Osteoblast (primary cell): ENCODE data around the gene GAN. TPM values are rescaled to one million over a fixed set of nuclear protein-coding genes. Genes with fewer than 3 reads are reported as not detected.

Experiments
- DNase-seq: peaks from one replicate; pipeline ENCODE4 v3.0.0; 2011; ENCODE audit warnings: low spot score, mixed read lengths; ENCODE audit not compliant: insufficient read length; ENCODE audit errors: missing footprints
- H2AFZ ChIP-seq: 2 replicates; pipeline ENCODE4 v1.6.0; 2011; ENCODE audit warnings: mild to moderate bottlenecking, low read length
- H3K27ac ChIP-seq: 2 replicates; pipeline ENCODE4 v1.5.1; 2011; ENCODE audit warnings: mild to moderate bottlenecking, low read depth, low read length, moderate library complexity
- H3K27me3 ChIP-seq: 2 replicates; pipeline ENCODE4 v1.6.0; 2012; ENCODE audit warnings: mild to moderate bottlenecking, control low read depth, inconsistent platforms, low read length, moderate library complexity; ENCODE audit not compliant: insufficient read depth
- H3K36me3 ChIP-seq: 2 replicates; pipeline ENCODE4 v1.5.1; 2011; ENCODE audit warnings: mild to moderate bottlenecking, low read length, control low read depth, moderate library complexity; ENCODE audit not compliant: insufficient read depth
- H3K4me1 ChIP-seq: 2 replicates; pipeline ENCODE4 v1.5.1; 2011; ENCODE audit warnings: mild to moderate bottlenecking, low read length, control low read depth, moderate library complexity; ENCODE audit not compliant: insufficient read depth
- H3K4me2 ChIP-seq: 2 replicates; pipeline ENCODE4 v1.6.0; 2011; ENCODE audit warnings: mild to moderate bottlenecking, low read length; ENCODE audit not compliant: insufficient read depth
- H3K4me3 ChIP-seq: fragments of 200-600 bp; sonication (generic); 3 replicates; pipeline ENCODE4 v1.5.1; 2012; ENCODE audit warnings: mild to moderate bottlenecking, low read length, inconsistent platforms; ENCODE audit not compliant: insufficient read depth
- H3K79me2 ChIP-seq: 2 replicates; pipeline ENCODE4 v1.6.0; 2012; ENCODE audit warnings: mild to moderate bottlenecking, low read length, control low read depth, inconsistent platforms; ENCODE audit not compliant: insufficient read depth
- H3K9me3 ChIP-seq: 2 replicates; pipeline ENCODE4 v1.5.1; 2011; ENCODE audit warnings: low read depth, low read length, control low read depth
- H4K20me1 ChIP-seq: 2 replicates; pipeline ENCODE4 v1.6.0; 2012; ENCODE audit warnings: mild to moderate bottlenecking, low read length, control low read depth; ENCODE audit not compliant: insufficient read depth
- CTCF ChIP-seq: IDR thresholded peaks from 2 replicates; pipeline ENCODE4 v1.5.1; 2011; ENCODE audit warnings: mild to moderate bottlenecking, low read depth, low read length, moderate library complexity; ENCODE audit errors: extremely low read depth
- total RNA-seq: library from RNA; depleted of rRNA; stranded (reverse); fragments of >200 nt; gene quantifications from 2 replicates; pipeline ENCODE4 v1.2.3, GENCODE V29; 2012

Gene GAN
- total RNA-seq, 1 donor = 10.9 TPM

GRCh38 chr16:81378049-81378448 is 63.3 kb downstream of the GAN start:
- no peak for TF ChIP-seq CTCF
- H2AFZ ChIP-seq = no peak overlapping the region

GRCh38 chr16:81380932-81381331 is 66.2 kb downstream of the GAN start:
- no peak overlapping the region for H3K27ac ChIP-seq
- no peak for TF ChIP-seq CTCF
- no peak overlapping the region for H3K4me2 ChIP-seq

More at GRCh38 chr16:81378049-81378448, 63.3 kb downstream of the GAN start:
- Histone ChIP-seq H3K79me2 (no peaks in the 10 kb centered on the region), H3K4me3 (no peak overlapping the region), H3K27me3 (no peaks in the 10 kb centered on the region), H3K4me1 (no peaks in the 10 kb centered on the region), H3K27ac (no peak overlapping the region), H3K36me3 (peaks cover 13% of the 10 kb centered on the region), H4K20me1 (no peaks in the 10 kb centered on the region), H3K4me2 (no peak overlapping the region), H3K9me3 (no peaks in the 10 kb centered on the region)
- DNase-seq = no peak

GRCh38 chr16:81384006-81384405 is 69.2 kb downstream of the GAN start:
- TF ChIP-seq CTCF = no peak
- Histone ChIP-seq H3K9me3 (no peaks in the 10 kb centered on the region), H3K4me1 (no peaks in the 10 kb centered on the region), H4K20me1 (no peaks in the 10 kb centered on the region), H3K36me3 (no peaks in the 10 kb centered on the region), H3K4me2 (no peak overlapping the region), H3K79me2 (no peaks in the 10 kb centered on the region), H3K27ac (no peak overlapping the region), H2AFZ (no peak overlapping the region), H3K4me3 (no peak overlapping the region), H3K27me3 (no peaks in the 10 kb centered on the region)
- DNase-seq = no peak

More at GRCh38 chr16:81380932-81381331, 66.2 kb downstream of the GAN start:
- peaks cover 13% of the 10 kb centered on the region for H3K36me3 ChIP-seq
- H3K4me1 ChIP-seq = no peaks in the 10 kb centered on the region
- no peak for DNase-seq
- H3K79me2 ChIP-seq = no peaks in the 10 kb centered on the region
- H2AFZ ChIP-seq = no peak overlapping the region
- H3K9me3 ChIP-seq = no peaks in the 10 kb centered on the region
- no peak overlapping the region for H3K4me3 ChIP-seq
- H3K27me3 ChIP-seq = no peaks in the 10 kb centered on the region
- H4K20me1 ChIP-seq = no peaks in the 10 kb centered on the region

- TF ChIP-seq CTCF = no peak
- H3K4me2 ChIP-seq = no peak overlapping the region
- no peak for DNase-seq
Observed at GRCh38 chr16:81385031-81385756, 70.4 kb downstream of the GAN start.

More at GRCh38 chr16:81385031-81385756, 70.4 kb downstream of the GAN start:
- H3K79me2 ChIP-seq = no peaks in the 10 kb centered on the region
- no peak overlapping the region for H3K4me3 ChIP-seq
- H3K4me1 ChIP-seq = no peaks in the 10 kb centered on the region
- no peaks in the 10 kb centered on the region for H3K9me3 ChIP-seq
- H3K36me3 ChIP-seq = no peaks in the 10 kb centered on the region
- no peak overlapping the region for H2AFZ ChIP-seq
- no peaks in the 10 kb centered on the region for H3K27me3 ChIP-seq
- no peak overlapping the region for H3K27ac ChIP-seq
- no peaks in the 10 kb centered on the region for H4K20me1 ChIP-seq
